Erythroblast (primary cell): Measurements from ENCODE around the gene MRPL53.

Experiments
- GATA1 ChIP-seq: IDR thresholded peaks from 2 replicates; pipeline ENCODE4 v1.6.1; 2011; ENCODE audit warnings: low read depth, mild to moderate bottlenecking, control low read depth, low read length, moderate library complexity
- POLR2A ChIP-seq: IDR thresholded peaks from 2 replicates; pipeline ENCODE4 v1.6.1; 2011; ENCODE audit warnings: mild to moderate bottlenecking, low read length

GRCh38 chr2:74426181-74426758 is 46.2 kb downstream of the MRPL53 start:
- no peak for TF ChIP-seq POLR2A
- no peak for TF ChIP-seq GATA1
